ENCODE data around the gene TRAF3IP1.

DNA sequence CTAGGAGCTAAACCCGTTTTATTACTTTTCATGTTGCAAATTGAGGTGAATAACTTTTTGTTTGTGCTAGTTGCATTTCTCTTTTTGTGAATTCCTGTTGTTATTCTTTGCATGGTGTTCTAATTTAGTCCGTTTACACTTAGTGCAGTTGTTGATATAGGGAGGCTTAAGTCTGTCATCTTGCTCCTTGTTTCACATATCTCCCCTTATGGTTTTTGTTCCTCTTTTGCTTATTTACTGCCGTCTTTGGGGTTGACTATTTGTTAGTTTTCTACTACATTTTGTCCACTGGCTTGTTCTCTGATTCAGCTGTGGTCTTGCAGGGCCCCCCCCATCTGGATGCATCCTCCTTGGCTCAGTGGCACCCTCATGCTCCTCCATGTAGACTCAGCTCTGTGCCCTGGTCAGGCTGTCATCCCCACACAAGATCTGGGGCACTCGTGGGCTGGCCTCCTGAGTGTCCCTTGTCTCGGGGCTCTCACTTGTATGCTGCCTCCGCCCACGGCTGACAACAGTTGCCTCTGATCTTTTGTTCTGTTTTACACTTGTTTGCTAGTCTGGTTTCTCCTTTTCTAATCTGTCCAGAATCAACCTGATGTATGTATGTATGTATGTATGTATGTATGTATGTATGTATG, 63.5 kb downstream of the TRAF3IP1 start:
- TF ChIP-seq CTCF (IDR thresholded peaks at IDR 0.05) (no peak), POLR2AphosphoS5 (IDR thresholded peaks at IDR 0.05) (no peak)
